ENCODE results near the gene HK3. TPM values are rescaled to one million over a fixed set of nuclear protein-coding genes. Genes with fewer than 3 reads are reported as not detected.

Gene HK3
- total RNA-seq, 2 experiments from 2014 or later, result not detected

- H3K9me3 Mint-ChIP-seq, result no peaks in the 10 kb centered on the region
- no peak overlapping the region for H3K27ac Mint-ChIP-seq
- intact Hi-C loops (cut with micrococcal nuclease), result no loop called here
- DNase-seq, result no peak
- no peak overlapping the region for H3K4me3 Mint-ChIP-seq
- CTCF ChIA-PET, result no interaction called here
- no peaks in the 10 kb centered on the region for H3K36me3 Mint-ChIP-seq (ENCODE audit: low read depth)
- peaks cover 31% of the 10 kb centered on the region for H3K27me3 Mint-ChIP-seq (ENCODE audit: low read depth)
- H3K4me1 Mint-ChIP-seq (ENCODE audit: low read depth), result no peaks in the 10 kb centered on the region
These were observed 39.2 kb downstream of the HK3 start for GRCh38 chr5:176859916-176860315.

GRCh38 chr5:176857894-176858273 lies 41.3 kb downstream of the HK3 start:
- no peaks in the 10 kb centered on the region for H3K36me3 Mint-ChIP-seq (ENCODE audit: low read depth)
- CTCF ChIA-PET, result no interaction called here
- intact Hi-C loops (cut with micrococcal nuclease), result no loop called here
- no peaks in the 10 kb centered on the region for H3K9me3 Mint-ChIP-seq
- peaks cover 22% of the 10 kb centered on the region for H3K27me3 Mint-ChIP-seq (ENCODE audit: low read depth)
- no peak overlapping the region for H3K27ac Mint-ChIP-seq
- no peak overlapping the region for H3K4me3 Mint-ChIP-seq
- H3K4me1 Mint-ChIP-seq (ENCODE audit: low read depth), result no peaks in the 10 kb centered on the region
- no peak for DNase-seq

DNA sequence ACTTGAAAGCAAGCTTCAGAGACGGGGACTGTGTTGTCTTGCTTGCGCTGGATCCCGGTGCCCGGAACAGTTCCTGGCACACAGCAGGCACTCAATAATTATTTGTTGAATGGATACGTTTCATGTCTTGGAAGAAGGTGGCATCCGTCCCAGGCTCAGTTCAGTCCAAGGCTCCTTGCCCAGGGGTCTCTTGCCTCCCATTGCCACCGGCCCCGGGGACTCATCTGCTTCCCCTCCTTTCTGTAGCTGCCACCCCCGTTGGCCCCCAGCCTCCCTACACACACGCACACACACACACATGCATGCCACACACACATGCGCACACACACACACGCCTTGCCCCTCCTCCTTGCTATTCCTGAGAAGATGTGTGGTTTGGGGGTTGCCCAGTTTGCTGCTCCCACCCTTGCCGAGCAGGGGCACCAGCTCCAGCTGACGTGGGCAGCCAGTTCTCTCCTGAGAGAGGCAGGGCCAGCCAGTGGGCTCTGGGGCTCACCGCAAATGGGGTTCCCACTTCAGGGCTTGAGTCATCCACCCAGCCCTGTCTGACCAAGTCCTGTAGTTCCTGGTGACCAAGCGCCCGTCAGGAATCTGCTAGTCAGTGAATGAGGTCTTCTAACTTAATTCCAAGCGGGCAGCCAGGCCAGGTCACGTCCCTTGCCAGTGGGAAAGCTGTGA lies 41.8 kb downstream of the HK3 start:
- no peak for DNase-seq
- CTCF ChIA-PET, result no interaction called here
- H3K36me3 Mint-ChIP-seq (ENCODE audit: low read depth), result no peaks in the 10 kb centered on the region
- H3K4me3 Mint-ChIP-seq, result no peak overlapping the region
- no peak overlapping the region for H3K27ac Mint-ChIP-seq
- intact Hi-C loops (cut with micrococcal nuclease), result no loop called here
- H3K27me3 Mint-ChIP-seq (ENCODE audit: low read depth), result peaks cover 19% of the 10 kb centered on the region
- no peaks in the 10 kb centered on the region for H3K9me3 Mint-ChIP-seq
- no peaks in the 10 kb centered on the region for H3K4me1 Mint-ChIP-seq (ENCODE audit: low read depth)

DNA sequence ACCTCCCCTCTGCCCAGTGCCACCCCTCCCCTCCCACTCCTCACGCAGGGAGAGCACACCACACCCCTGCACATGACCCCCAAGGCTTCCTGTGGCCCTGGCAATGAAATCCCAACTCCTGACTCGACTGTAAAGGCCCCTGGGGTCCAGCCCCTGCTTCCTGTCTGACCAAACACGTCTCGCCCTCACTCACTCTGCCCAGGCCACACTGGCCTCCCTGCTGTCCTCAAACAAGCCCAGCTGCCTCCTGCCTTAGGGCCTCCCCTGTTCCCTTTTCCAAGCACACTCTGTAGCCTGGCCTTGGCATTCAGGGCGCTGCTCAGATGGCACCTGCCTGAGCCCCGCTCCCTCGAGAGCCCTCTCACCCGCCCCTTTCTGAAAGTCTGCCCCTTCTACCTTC lies 42.4 kb downstream of the HK3 start:
- no peak for DNase-seq
- peaks cover 17% of the 10 kb centered on the region for H3K27me3 Mint-ChIP-seq (ENCODE audit: low read depth)
- H3K27ac Mint-ChIP-seq, result no peak overlapping the region
- H3K9me3 Mint-ChIP-seq, result no peaks in the 10 kb centered on the region
- no peaks in the 10 kb centered on the region for H3K36me3 Mint-ChIP-seq (ENCODE audit: low read depth)
- CTCF ChIA-PET, result no interaction called here
- no peaks in the 10 kb centered on the region for H3K4me1 Mint-ChIP-seq (ENCODE audit: low read depth)
- intact Hi-C loops (cut with micrococcal nuclease), result no loop called here
- no peak overlapping the region for H3K4me3 Mint-ChIP-seq

GRCh38 chr5:176855598-176855997 lies 43.5 kb downstream of the HK3 start:
- CTCF ChIA-PET, result no interaction called here
- Mint-ChIP-seq H3K36me3 (ENCODE audit: low read depth) (no peaks in the 10 kb centered on the region), H3K4me1 (ENCODE audit: low read depth) (no peaks in the 10 kb centered on the region), H3K27ac (no peak overlapping the region), H3K4me3 (no peak overlapping the region), H3K9me3 (no peaks in the 10 kb centered on the region), H3K27me3 (ENCODE audit: low read depth) (peaks cover 14% of the 10 kb centered on the region)
- intact Hi-C loops (cut with micrococcal nuclease), result no loop called here
- DNase-seq, result no peak

- Mint-ChIP-seq H3K4me1 (ENCODE audit: low read depth) (no peaks in the 10 kb centered on the region), H3K27me3 (ENCODE audit: low read depth) (peaks cover 16% of the 10 kb centered on the region), H3K9me3 (no peaks in the 10 kb centered on the region), H3K27ac (no peak overlapping the region), H3K4me3 (no peak overlapping the region), H3K36me3 (ENCODE audit: low read depth) (no peaks in the 10 kb centered on the region)
- DNase-seq, result no peak
- intact Hi-C loops (cut with micrococcal nuclease), result no loop called here
- CTCF ChIA-PET, result no interaction called here
These were observed 45.0 kb downstream of the HK3 start for GRCh38 chr5:176854164-176854563.

DNA sequence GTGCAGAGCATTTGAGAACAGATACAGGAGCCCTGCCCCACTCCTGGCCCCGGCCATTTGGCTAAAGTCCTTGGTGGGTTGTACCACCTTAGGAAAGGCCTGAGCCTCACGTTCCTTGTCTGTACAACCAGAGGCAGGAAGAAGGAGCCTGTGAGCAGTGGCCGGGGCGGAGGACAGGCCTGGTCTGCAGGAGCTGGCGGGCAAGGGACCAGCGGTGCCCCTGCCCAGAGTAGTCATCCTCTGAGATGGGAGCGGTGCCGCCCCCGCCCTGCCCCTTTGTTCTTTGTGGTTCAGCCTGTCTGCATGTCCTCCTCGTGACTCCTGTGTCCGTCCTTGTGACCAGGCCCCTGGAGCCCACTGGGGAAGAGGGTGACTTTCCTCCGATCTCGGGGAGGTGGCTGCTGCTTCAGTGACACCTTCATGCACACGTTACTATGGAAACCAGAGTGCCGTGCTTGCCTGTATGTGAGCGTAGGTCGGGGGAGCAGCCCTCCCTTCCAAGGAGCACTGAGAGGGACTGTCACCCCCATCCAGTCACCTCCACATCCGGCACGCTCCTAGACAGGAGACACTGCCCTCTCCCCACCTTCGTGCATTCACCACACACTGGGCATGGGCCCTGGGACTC lies 45.9 kb downstream of the HK3 start:
- no peak for DNase-seq
- intact Hi-C loops (cut with micrococcal nuclease), result no loop called here
- no peak overlapping the region for H3K27ac Mint-ChIP-seq
- no peaks in the 10 kb centered on the region for H3K9me3 Mint-ChIP-seq
- H3K27me3 Mint-ChIP-seq (ENCODE audit: low read depth), result peaks cover 18% of the 10 kb centered on the region
- no peaks in the 10 kb centered on the region for H3K4me1 Mint-ChIP-seq (ENCODE audit: low read depth)
- H3K36me3 Mint-ChIP-seq (ENCODE audit: low read depth), result no peaks in the 10 kb centered on the region
- CTCF ChIA-PET, result no interaction called here
- H3K4me3 Mint-ChIP-seq, result no peak overlapping the region

- CTCF ChIA-PET, result interaction anchor here (1.3 kb wide), 1 partner anchor 191 kb away, joined by 3 read pairs; no protein-coding TSS in a partner anchor
- peaks cover 14% of the 10 kb centered on the region for H3K27me3 Mint-ChIP-seq (ENCODE audit: low read depth)
- intact Hi-C loops (cut with micrococcal nuclease), result no loop called here
These were observed 47.1 kb downstream of the HK3 start for GRCh38 chr5:176851871-176852658.

DNA sequence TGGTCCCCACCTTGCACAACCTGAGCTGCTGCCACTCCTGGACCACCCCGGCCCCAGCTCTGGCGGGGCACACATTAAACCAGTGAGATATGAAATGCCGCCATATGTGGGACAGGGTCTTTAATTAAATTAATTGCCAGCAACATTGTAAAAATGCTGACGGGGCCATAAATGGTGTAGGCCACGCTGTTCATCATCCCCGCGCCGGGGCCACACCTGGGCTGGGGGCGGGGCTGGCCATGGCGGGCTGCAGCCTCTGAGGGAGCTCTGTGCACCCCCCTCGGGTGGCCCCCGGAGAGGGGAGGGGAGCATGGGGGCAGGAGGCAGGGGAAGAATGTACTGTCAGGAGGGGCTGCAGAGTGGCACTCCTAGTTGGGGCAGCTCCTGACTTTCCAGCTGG lies 47.8 kb downstream of the HK3 start:
- H3K9me3 Mint-ChIP-seq, result no peaks in the 10 kb centered on the region
- H3K4me3 Mint-ChIP-seq, result no peak overlapping the region
- peaks cover 13% of the 10 kb centered on the region for H3K27me3 Mint-ChIP-seq (ENCODE audit: low read depth)
- intact Hi-C loops (cut with micrococcal nuclease), result no loop called here
- H3K4me1 Mint-ChIP-seq (ENCODE audit: low read depth), result no peaks in the 10 kb centered on the region
- CTCF ChIA-PET, result interaction anchor here (1.3 kb wide), 1 partner anchor 191 kb away, joined by 3 read pairs; no protein-coding TSS in a partner anchor
- H3K27ac Mint-ChIP-seq, result no peak overlapping the region
- H3K36me3 Mint-ChIP-seq (ENCODE audit: low read depth), result no peaks in the 10 kb centered on the region
- DNase-seq, result no peak

More at GRCh38 chr5:176851871-176852658, 47.1 kb downstream of the HK3 start:
- no peaks in the 10 kb centered on the region for H3K36me3 Mint-ChIP-seq (ENCODE audit: low read depth)
- no peaks in the 10 kb centered on the region for H3K4me1 Mint-ChIP-seq (ENCODE audit: low read depth)
- no peak overlapping the region for H3K4me3 Mint-ChIP-seq
- no peak overlapping the region for H3K27ac Mint-ChIP-seq
- no peak for DNase-seq
- H3K9me3 Mint-ChIP-seq, result no peaks in the 10 kb centered on the region

DNA sequence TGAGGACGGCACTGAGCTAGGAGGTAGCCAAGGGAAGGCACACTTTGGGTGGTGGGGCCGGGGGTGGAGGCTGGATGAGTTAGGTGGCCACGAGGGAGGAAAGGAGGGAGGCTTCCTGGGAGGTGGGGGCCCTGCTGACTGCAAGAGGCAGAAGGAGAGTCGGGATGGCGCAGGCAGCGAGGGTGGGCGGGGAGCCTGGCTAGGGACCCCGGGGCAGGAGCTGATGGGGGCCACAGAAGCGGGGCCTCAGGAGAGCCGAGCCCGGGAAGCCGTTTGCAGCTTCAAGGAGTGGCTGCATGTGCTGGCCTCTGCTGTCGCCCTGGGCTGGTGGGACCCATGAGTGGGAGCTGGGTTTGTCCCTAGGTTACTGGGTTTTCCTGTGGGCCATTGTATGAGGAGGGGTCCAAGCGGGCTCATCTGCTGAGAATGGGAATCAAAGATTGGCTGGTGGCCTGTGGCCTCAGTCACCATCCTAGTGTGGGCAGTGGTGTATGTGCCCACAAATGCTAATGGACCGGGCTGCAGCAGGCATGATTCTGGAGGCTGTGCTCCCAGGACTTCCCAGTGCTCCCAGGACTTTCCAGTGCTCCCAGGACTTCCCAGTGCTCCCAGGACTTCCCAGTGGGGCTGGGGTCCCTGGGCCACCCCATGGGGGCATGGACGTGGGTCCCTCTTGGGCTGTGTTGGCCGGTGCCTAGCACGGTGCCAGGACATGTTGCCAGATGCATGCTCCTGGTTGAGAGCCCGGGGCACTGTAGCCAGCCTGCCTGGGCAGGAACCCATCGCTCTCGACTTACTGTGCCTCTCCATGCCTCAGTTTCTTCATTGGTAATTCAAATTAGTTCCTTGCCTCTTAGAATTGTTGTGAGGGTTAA lies 48.5 kb downstream of the HK3 start:
- H3K27ac Mint-ChIP-seq, result no peak overlapping the region
- CTCF ChIA-PET, result no interaction called here

DNA sequence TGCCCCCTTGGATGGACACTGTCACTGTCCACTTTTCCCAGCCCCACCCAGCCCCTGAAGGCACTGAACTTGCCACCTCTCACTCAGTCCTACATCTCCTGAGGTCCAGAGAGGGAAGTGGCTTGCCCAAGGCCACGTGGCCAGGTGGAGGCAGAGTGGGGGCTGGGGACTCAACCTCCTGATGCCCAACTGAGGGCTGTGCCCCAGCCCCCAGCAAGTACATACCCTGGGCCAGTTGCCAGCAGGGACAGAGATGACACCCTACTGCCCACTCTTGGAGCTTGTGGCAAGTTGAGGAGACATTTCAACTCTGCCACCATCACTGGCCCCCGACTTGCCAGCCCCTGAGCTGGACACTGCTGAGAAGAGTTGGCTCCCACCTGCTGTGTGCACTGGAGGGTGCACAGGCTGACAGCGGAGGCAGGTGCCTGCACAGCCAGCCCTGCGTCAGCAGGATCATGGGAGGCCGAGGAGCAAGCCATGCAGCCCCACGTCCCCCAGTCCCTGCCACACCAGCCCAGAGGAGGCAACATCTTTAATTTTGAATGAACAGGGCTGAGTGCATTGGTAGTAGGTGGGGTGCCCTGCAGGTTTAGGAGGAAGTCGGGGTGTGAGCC lies 49.4 kb downstream of the HK3 start:
- H3K4me1 Mint-ChIP-seq (ENCODE audit: low read depth), result no peaks in the 10 kb centered on the region
- no peak overlapping the region for H3K27ac Mint-ChIP-seq
- H3K4me3 Mint-ChIP-seq, result no peak overlapping the region
- H3K9me3 Mint-ChIP-seq, result no peaks in the 10 kb centered on the region
- peaks cover 26% of the 10 kb centered on the region for H3K27me3 Mint-ChIP-seq (ENCODE audit: low read depth)
- no peak for DNase-seq
- intact Hi-C loops (cut with micrococcal nuclease), result no loop called here
- CTCF ChIA-PET, result no interaction called here
- H3K36me3 Mint-ChIP-seq (ENCODE audit: low read depth), result no peaks in the 10 kb centered on the region

More for the DNA sequence above, 48.5 kb downstream of the HK3 start:
- DNase-seq, result no peak
- Mint-ChIP-seq H3K9me3 (no peaks in the 10 kb centered on the region), H3K4me3 (no peak overlapping the region), H3K36me3 (ENCODE audit: low read depth) (no peaks in the 10 kb centered on the region), H3K27me3 (ENCODE audit: low read depth) (peaks cover 18% of the 10 kb centered on the region), H3K4me1 (ENCODE audit: low read depth) (no peaks in the 10 kb centered on the region)
- intact Hi-C loops (cut with micrococcal nuclease), result no loop called here

- CTCF ChIA-PET, result interaction anchor here (0.6 kb wide), 1 partner anchor 133 kb away, joined by 4 read pairs; no protein-coding TSS in a partner anchor
- Mint-ChIP-seq H3K4me3 (no peak overlapping the region), H3K9me3 (no peaks in the 10 kb centered on the region), H3K27me3 (ENCODE audit: low read depth) (peaks cover 28% of the 10 kb centered on the region), H3K36me3 (ENCODE audit: low read depth) (no peaks in the 10 kb centered on the region), H3K27ac (no peak overlapping the region), H3K4me1 (ENCODE audit: low read depth) (no peaks in the 10 kb centered on the region)
- intact Hi-C loops (cut with micrococcal nuclease), result no loop called here
- DNase-seq, result no peak
These were observed 50.5 kb downstream of the HK3 start for GRCh38 chr5:176848651-176849050.
